ENCODE data around the gene FBXW7.

GRCh38 chr4:152380185-152380584, 155.7 kb downstream of the FBXW7 start:
- TF ChIP-seq REST (IDR thresholded peaks at IDR 0.05; ENCODE audit: low read depth, low read length) (no peak), TEAD4 (IDR thresholded peaks at IDR 0.05; ENCODE audit: borderline replicate concordance, insufficient read depth) (no peak), CTCF (IDR thresholded peaks at IDR 0.05) (no peak), GABPA (IDR thresholded peaks at IDR 0.05; ENCODE audit: low read depth) (no peak)
